Measurements from ENCODE around the gene GOLGA8O.
"Not testable (repeated sequence)": the region's sequence is repeated elsewhere in the genome, so short reads cannot be mapped to it uniquely, and the experiment has no call there.

Gene GOLGA8O

GRCh38 chr15:32455534-32455933, at the start of gene GOLGA8O:
TSS of gene GOLGA8O (minus strand) at chr15:32455634. CDS start at chr15:32455536, 98 bp downstream.
- H3K4me1 Mint-ChIP-seq (ENCODE audit: low read depth); H3K4me3 Mint-ChIP-seq; H3K27ac Mint-ChIP-seq; H3K27me3 Mint-ChIP-seq (ENCODE audit: low read depth); H3K9me3 Mint-ChIP-seq; H3K36me3 Mint-ChIP-seq (ENCODE audit: low read depth): not testable (repeated sequence)

- not testable (repeated sequence) for H3K4me1 Mint-ChIP-seq (ENCODE audit: low read depth); H3K27me3 Mint-ChIP-seq (ENCODE audit: low read depth); H3K27ac Mint-ChIP-seq; H3K36me3 Mint-ChIP-seq (ENCODE audit: low read depth); H3K9me3 Mint-ChIP-seq; H3K4me3 Mint-ChIP-seq
Observed at GRCh38 chr15:32504152-32504811, 48.8 kb upstream of the GOLGA8O start.

- H3K36me3 Mint-ChIP-seq (ENCODE audit: low read depth); H3K27me3 Mint-ChIP-seq (ENCODE audit: low read depth); H3K9me3 Mint-ChIP-seq; H3K4me1 Mint-ChIP-seq (ENCODE audit: low read depth); H3K27ac Mint-ChIP-seq; H3K4me3 Mint-ChIP-seq: not testable (repeated sequence)
Observed at GRCh38 chr15:32502946-32503345, 47.5 kb upstream of the GOLGA8O start.

GRCh38 chr15:32492768-32493167, 37.3 kb upstream of the GOLGA8O start:
- not testable (repeated sequence) for H3K27ac Mint-ChIP-seq; H3K36me3 Mint-ChIP-seq (ENCODE audit: low read depth); H3K9me3 Mint-ChIP-seq; H3K27me3 Mint-ChIP-seq (ENCODE audit: low read depth); H3K4me3 Mint-ChIP-seq; H3K4me1 Mint-ChIP-seq (ENCODE audit: low read depth)

- H3K36me3 Mint-ChIP-seq (ENCODE audit: low read depth); H3K9me3 Mint-ChIP-seq; H3K27ac Mint-ChIP-seq; H3K4me3 Mint-ChIP-seq; H3K27me3 Mint-ChIP-seq (ENCODE audit: low read depth); H3K4me1 Mint-ChIP-seq (ENCODE audit: low read depth): not testable (repeated sequence)
Observed at GRCh38 chr15:32486474-32486873, 31.0 kb upstream of the GOLGA8O start.

GRCh38 chr15:32483377-32483776, 27.9 kb upstream of the GOLGA8O start:
- H3K36me3 Mint-ChIP-seq (ENCODE audit: low read depth); H3K4me1 Mint-ChIP-seq (ENCODE audit: low read depth); H3K27ac Mint-ChIP-seq: not testable (repeated sequence)

GRCh38 chr15:32481683-32482082, 26.2 kb upstream of the GOLGA8O start:
- not testable (repeated sequence) for H3K4me1 Mint-ChIP-seq (ENCODE audit: low read depth); H3K27me3 Mint-ChIP-seq (ENCODE audit: low read depth); H3K27ac Mint-ChIP-seq; H3K9me3 Mint-ChIP-seq; H3K36me3 Mint-ChIP-seq (ENCODE audit: low read depth); H3K4me3 Mint-ChIP-seq

More at GRCh38 chr15:32483377-32483776, 27.9 kb upstream of the GOLGA8O start:
- H3K27me3 Mint-ChIP-seq (ENCODE audit: low read depth); H3K4me3 Mint-ChIP-seq; H3K9me3 Mint-ChIP-seq: not testable (repeated sequence)

- H3K27ac Mint-ChIP-seq; H3K4me1 Mint-ChIP-seq (ENCODE audit: low read depth); H3K36me3 Mint-ChIP-seq (ENCODE audit: low read depth); H3K4me3 Mint-ChIP-seq; H3K9me3 Mint-ChIP-seq; H3K27me3 Mint-ChIP-seq (ENCODE audit: low read depth): not testable (repeated sequence)
Observed at GRCh38 chr15:32468076-32468475, 12.6 kb upstream of the GOLGA8O start.

GRCh38 chr15:32440445-32440977, 14.9 kb downstream of the GOLGA8O start:
- H3K27ac Mint-ChIP-seq; H3K36me3 Mint-ChIP-seq (ENCODE audit: low read depth); H3K4me1 Mint-ChIP-seq (ENCODE audit: low read depth); H3K4me3 Mint-ChIP-seq; H3K9me3 Mint-ChIP-seq; H3K27me3 Mint-ChIP-seq (ENCODE audit: low read depth): not testable (repeated sequence)

- not testable (repeated sequence) for H3K36me3 Mint-ChIP-seq (ENCODE audit: low read depth); H3K27me3 Mint-ChIP-seq (ENCODE audit: low read depth); H3K4me3 Mint-ChIP-seq; H3K4me1 Mint-ChIP-seq (ENCODE audit: low read depth); H3K27ac Mint-ChIP-seq; H3K9me3 Mint-ChIP-seq
Observed at GRCh38 chr15:32434102-32434963, 21.1 kb downstream of the GOLGA8O start.

- H3K9me3 Mint-ChIP-seq; H3K27ac Mint-ChIP-seq; H3K4me1 Mint-ChIP-seq (ENCODE audit: low read depth); H3K4me3 Mint-ChIP-seq; H3K27me3 Mint-ChIP-seq (ENCODE audit: low read depth); H3K36me3 Mint-ChIP-seq (ENCODE audit: low read depth): not testable (repeated sequence)
Observed at GRCh38 chr15:32427635-32428034, 27.8 kb downstream of the GOLGA8O start.

GRCh38 chr15:32426511-32426910, 28.9 kb downstream of the GOLGA8O start:
- not testable (repeated sequence) for H3K9me3 Mint-ChIP-seq; H3K4me3 Mint-ChIP-seq; H3K27ac Mint-ChIP-seq; H3K4me1 Mint-ChIP-seq (ENCODE audit: low read depth); H3K27me3 Mint-ChIP-seq (ENCODE audit: low read depth); H3K36me3 Mint-ChIP-seq (ENCODE audit: low read depth)

- H3K4me3 Mint-ChIP-seq; H3K27me3 Mint-ChIP-seq (ENCODE audit: low read depth); H3K9me3 Mint-ChIP-seq; H3K27ac Mint-ChIP-seq; H3K36me3 Mint-ChIP-seq (ENCODE audit: low read depth); H3K4me1 Mint-ChIP-seq (ENCODE audit: low read depth): not testable (repeated sequence)
Observed at GRCh38 chr15:32407903-32408302, 47.5 kb downstream of the GOLGA8O start.

- H3K36me3 Mint-ChIP-seq (ENCODE audit: low read depth); H3K4me1 Mint-ChIP-seq (ENCODE audit: low read depth); H3K4me3 Mint-ChIP-seq; H3K27me3 Mint-ChIP-seq (ENCODE audit: low read depth); H3K9me3 Mint-ChIP-seq; H3K27ac Mint-ChIP-seq: not testable (repeated sequence)
Observed at GRCh38 chr15:32403192-32403591, 52.2 kb downstream of the GOLGA8O start, which contains the start of gene GOLGA8K. TSS of gene GOLGA8K (minus strand) at chr15:32403292. CDS start at chr15:32403194, 98 bp downstream.

- not testable (repeated sequence) for H3K27me3 Mint-ChIP-seq (ENCODE audit: low read depth); H3K36me3 Mint-ChIP-seq (ENCODE audit: low read depth); H3K27ac Mint-ChIP-seq; H3K9me3 Mint-ChIP-seq; H3K4me3 Mint-ChIP-seq; H3K4me1 Mint-ChIP-seq (ENCODE audit: low read depth)
Observed at GRCh38 chr15:32396522-32396921, 58.9 kb downstream of the GOLGA8O start.
